HG03139 (cell line): ENCODE measurements around the gene CST3.
"Not testable (repeated sequence)": the region's sequence is repeated elsewhere in the genome, so short reads cannot be mapped to it uniquely, and the experiment has no call there.

ENCODE experiments used
- ATAC-seq: cut with Tn5 transposase; IDR thresholded peaks from one replicate; pipeline ENCODE4 v1.9.1; 2021; ENCODE audit not compliant: unreplicated experiment

The CST3 gene

GRCh38 chr20:23662276-23662870 lies 24.6 kb upstream of the CST3 start:
- ATAC-seq, result no peak

DNA sequence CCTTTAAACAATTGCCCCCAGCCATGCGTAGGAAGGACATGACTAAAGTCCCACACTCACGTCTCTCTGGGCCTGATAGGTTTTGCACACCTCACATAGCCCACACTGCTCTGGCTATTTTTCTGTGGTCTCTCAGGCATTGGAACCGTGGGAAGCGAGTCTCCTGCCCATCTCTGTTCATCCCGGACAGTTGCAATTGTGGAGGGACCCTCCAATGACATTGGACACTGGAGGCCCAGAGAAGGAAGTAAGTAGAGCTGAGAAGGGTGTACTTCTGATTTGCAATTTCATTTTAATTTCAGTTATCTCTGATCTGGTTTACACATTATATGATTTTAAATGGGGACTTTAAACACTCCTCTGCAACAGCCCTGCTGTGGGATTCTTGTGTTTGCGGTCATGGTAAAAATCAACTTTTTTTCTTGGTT lies 23.3 kb upstream of the CST3 start:
- no peak for ATAC-seq

DNA sequence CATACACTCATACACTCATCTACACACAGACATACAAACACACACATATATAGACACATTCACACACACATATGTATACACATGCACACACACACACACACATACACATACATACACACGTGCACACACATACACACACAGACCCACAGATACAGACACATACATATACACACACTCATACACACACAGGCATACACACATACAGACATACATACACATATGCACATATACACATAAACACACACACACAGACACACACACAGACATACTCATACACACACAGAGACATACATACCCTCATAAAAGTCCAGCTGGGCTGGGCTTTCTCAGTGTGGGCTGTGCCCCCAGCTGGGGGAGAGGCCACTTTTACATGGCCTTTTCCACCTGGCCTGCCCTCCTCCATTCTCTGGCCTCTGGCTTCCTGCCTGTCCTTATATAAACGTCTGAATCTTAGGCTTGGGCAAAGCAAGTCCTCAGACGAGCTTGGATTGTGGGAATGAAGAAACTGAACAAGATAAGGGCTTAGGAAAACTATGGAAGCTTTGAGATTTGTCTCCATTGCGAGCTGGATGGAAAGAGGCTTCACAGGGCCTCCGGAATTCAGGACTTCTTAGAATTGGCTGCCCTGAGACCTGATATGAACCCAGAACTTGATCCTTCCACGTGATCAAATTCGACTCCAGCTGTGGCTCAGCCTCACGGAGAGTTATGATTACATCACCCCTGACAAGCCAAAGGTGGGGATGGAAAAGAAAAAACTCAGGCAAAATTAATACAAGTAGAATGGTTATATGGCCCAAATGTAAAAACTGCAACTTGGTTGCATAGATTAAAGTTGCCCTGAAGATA lies 22.5 kb upstream of the CST3 start:
- ATAC-seq, result no peak

- ATAC-seq, result not testable (repeated sequence)
Observed at GRCh38 chr20:23659610-23659988, 21.8 kb upstream of the CST3 start.

DNA sequence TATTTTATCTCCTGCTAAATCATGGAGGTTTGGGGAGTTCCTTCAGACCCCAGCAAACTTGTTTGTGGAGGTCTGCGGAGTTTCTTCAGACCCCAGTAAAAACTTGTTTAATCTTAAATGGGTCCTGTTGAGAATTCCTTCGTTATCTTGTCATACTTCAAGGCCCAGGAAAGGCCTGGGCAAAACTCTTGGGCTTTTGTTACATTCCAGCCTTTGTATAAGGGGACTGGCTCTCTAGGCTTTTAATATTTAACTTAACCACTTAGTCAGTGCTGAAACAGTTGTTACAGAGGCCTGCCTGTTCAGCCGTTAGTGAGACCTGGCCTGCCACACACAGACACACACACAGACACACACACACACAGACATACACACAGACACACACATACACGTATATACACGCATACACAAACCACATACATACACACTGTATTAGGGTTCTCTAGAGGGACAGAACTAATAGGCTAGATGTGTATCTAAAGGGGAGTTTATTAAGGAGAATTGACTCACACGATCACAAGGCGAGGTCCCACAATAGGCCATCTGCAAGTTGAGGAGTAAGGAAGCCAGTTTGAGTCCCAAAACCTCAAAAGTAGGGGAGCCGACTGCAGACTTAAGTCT lies 21.3 kb upstream of the CST3 start:
- no peak for ATAC-seq

DNA sequence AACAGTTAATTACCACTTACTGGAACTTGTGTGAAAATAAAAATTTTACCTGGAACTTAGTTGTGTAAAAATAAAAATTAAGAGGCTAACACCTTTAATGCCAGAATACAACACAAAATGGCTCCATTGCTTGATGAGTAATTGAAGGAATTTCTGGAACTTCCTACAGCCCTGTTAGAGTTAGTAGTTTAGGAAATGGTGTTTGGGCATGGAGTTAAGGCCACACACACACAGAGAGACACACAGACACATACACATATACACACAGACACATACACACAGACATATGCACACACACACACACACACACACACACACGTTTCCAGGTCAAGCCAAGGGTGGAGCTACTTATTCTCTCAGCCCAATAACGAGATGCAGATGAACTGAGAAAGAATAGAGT lies 20.6 kb upstream of the CST3 start:
- no peak for ATAC-seq

DNA sequence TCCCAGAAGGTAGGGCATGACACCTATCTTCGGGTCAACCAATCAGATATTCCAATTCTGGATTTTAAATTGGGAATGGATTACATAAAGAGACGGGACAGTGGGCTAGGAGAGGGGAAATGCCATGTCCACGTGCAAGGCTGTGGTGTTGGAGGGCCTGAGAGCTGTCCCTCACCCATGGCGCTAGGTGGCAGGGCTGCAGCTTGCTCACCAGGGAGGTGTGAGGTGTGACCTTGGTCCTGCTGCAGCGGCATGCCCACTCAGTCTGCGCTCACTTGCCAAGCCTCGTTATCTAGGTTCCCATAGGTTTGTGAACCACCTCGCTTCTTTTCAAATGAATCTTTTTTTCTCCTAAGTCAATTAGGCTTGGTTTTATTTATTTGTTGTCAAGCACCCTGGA lies 19.4 kb upstream of the CST3 start:
- ATAC-seq, result no peak

GRCh38 chr20:23656372-23656771 lies 18.6 kb upstream of the CST3 start:
- no peak for ATAC-seq

DNA sequence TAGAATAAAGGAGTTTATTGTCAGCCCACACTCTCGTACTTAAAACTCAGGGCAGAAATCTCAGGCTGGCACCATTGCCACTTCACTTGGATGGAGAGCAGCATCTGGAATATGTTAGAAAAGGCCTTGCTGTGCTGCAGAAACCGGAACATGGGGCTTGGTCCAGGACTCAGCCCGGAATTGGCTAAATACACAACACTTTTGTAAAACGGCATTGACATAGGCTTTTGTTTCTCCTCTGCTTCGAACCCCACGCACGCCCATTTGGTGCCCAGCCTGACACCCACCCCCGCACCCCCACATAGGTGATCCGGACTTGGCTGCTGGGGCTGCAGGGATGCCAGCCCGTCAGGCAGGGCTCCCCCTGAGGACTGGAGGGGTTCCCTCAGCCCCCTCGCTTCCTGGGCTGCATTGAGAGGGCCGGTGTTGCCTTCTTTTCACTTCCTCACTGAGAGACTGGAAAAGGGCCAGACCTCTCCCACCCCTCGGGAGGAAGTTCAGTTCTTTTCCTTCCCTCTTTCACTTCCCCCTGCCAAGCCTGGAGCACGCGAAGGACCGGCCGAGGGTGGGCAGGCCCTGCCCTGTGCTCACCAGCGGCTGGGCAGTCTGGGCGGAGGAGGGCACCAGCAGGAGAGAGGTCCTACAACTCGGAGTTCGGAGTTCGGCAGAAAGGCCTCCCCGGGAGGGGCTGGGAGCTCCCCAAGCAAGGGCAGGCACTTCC lies 17.9 kb upstream of the CST3 start:
- ATAC-seq, result no peak

DNA sequence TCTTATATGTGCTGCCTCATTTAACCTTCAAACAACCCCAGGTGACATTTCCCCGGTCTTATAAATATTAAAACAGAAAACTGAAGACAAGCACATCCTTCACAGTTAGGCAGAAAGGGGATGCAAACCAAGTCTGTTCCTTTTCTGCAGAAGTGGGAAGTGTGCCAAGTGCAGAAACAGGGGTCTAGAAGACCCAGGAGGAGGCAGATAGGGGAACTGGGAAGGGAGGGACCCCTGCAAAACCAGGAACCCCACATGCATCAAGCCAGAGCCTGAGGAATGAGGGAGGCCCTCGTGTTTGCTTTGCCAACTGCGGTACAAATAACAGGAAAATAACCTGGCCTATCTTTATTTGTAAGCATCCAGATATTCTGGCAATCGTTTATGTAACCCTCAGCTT lies 17.0 kb upstream of the CST3 start:
- ATAC-seq, result no peak

- no peak for ATAC-seq
Observed at GRCh38 chr20:23654000-23654399, 16.2 kb upstream of the CST3 start.

- ATAC-seq, result no peak
Observed at GRCh38 chr20:23653400-23653938, 15.7 kb upstream of the CST3 start.

- ATAC-seq, result no peak
Observed at GRCh38 chr20:23652926-23653325, 15.2 kb upstream of the CST3 start.

GRCh38 chr20:23652371-23652770 lies 14.6 kb upstream of the CST3 start:
- ATAC-seq, result no peak

- no peak for ATAC-seq
Observed at GRCh38 chr20:23651117-23651516, 13.4 kb upstream of the CST3 start.

- ATAC-seq, result no peak
Observed at GRCh38 chr20:23649830-23650417, 12.2 kb upstream of the CST3 start.

DNA sequence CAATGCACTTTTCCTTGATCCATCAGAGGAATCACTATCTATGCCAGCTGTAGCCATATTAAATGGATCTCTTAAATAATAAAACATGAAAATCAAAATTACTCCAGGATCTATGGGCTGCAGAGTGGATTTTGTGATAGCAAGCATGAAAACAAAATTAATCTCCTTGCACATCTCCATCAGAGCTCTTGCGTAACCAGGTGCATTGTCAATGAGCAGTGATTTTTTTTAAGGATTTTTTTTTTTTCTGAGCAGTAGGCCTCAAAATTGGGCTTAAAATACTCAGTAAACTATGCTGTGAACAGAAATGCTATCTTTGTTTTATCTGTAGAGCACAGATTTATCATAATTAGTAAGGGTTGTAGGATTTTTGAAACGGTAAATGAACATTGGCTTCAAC lies 11.5 kb upstream of the CST3 start:
- ATAC-seq, result no peak

DNA sequence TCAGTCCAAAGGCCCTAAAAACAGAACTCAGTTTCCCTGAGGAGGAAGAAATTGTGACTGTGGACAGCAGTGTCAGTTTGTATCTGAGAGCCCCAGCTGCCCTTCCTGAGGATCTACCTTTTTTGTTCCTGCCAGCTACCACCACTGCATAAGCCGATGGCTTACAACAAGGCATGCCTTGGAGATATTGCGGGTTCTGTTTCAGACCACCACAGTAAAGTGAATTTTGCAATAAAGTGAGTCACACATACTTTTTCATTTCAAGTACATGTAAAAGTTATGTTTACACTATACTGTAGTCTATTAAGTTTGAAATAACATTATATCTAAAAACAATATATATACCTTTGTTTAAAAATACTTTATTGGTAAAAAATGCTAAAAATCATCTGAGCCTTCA lies 9.6 kb upstream of the CST3 start:
- no peak for ATAC-seq

- no peak for ATAC-seq
Observed at GRCh38 chr20:23646106-23646873, 8.5 kb upstream of the CST3 start.

DNA sequence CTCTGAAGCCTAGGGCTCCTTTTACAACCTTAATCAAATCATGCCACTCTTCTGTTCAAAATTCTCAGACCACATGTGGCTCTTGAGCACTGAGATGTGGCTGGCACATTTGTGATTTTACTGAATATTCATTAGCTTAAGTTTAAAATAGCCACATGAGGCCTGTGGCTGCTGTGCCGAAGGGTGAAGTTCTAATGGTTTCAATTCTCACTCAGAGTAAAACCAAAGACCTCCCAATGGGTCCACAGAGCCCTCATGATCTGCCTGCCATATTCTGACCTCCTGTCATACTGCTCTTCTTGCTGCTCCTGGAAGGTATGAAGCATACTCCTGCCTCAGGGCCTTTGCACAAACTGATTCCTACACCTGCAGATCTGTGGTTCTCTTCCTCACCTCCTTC lies 7.8 kb upstream of the CST3 start:
- ATAC-seq, result no peak
